ENCODE results near the gene SORBS1. TPM values are rescaled to one million over a fixed set of nuclear protein-coding genes. Genes with fewer than 3 reads are reported as not detected.

SORBS1 gene
- polyA plus RNA-seq, 1 donor from 2014 or later = 39.5 TPM

- peak overlapping the region; percentile 40 for H3K4me3 ChIP-seq (ENCODE audit: low read length)
- H3K79me2 ChIP-seq (replicated peaks; ENCODE audit: insufficient read depth, low read length) = no peaks in the 10 kb centered on the region
- no peaks in the 10 kb centered on the region for H3K36me3 ChIP-seq (ENCODE audit: insufficient read depth, low read length)
- H3K9me2 ChIP-seq (ENCODE audit: insufficient read depth, low read length) = no peaks in the 10 kb centered on the region
- no peak overlapping the region for H3K27ac ChIP-seq (ENCODE audit: low read length)
- no peaks in the 10 kb centered on the region for H3F3A ChIP-seq (ENCODE audit: insufficient read depth, low read length, poor library complexity, severe bottlenecking)
- no peak for TF ChIP-seq RAD21 (conservative IDR thresholded peaks at IDR 0.05)
- no peak for TF ChIP-seq TAF1 (IDR thresholded peaks at IDR 0.05; ENCODE audit: low read depth)
- no peak for TF ChIP-seq POLR2AphosphoS5 (IDR thresholded peaks at IDR 0.05)
- TF ChIP-seq CTCF (IDR thresholded peaks at IDR 0.05; ENCODE audit: poor library complexity, severe bottlenecking) = no peak
- no peak for TF ChIP-seq SMC3 (conservative IDR thresholded peaks at IDR 0.05; ENCODE audit: poor library complexity)
- no peak for TF ChIP-seq EP300 (conservative IDR thresholded peaks at IDR 0.05; ENCODE audit: poor library complexity, severe bottlenecking)
- no peak for TF ChIP-seq EZH2 (IDR thresholded peaks at IDR 0.05; ENCODE audit: borderline replicate concordance, insufficient read depth, low read length, poor library complexity, severe bottlenecking)
- no peak for TF ChIP-seq MXI1 (conservative IDR thresholded peaks at IDR 0.05; ENCODE audit: poor library complexity, severe bottlenecking)
- no peak overlapping the region for H3K9ac ChIP-seq (ENCODE audit: low read length)
- no peaks in the 10 kb centered on the region for H3K9me3 ChIP-seq (ENCODE audit: low read length)
- H4K20me1 ChIP-seq (ENCODE audit: insufficient read depth) = no peaks in the 10 kb centered on the region
- peaks cover 42% of the 10 kb centered on the region for H3K27me3 ChIP-seq (ENCODE audit: insufficient read depth, low read depth, low read length)
- H3K4me2 ChIP-seq (ENCODE audit: low read length) = no peak overlapping the region
- no peak overlapping the region for H2AFZ ChIP-seq (ENCODE audit: low read depth, low read length)
Measured at GRCh38 chr10:95291365-95292039, 269.7 kb downstream of the SORBS1 start.

GRCh38 chr10:95290461-95291364 lies 270.5 kb downstream of the SORBS1 start, which contains the start of gene PDLIM1:
TSS of gene PDLIM1 (minus strand) at chr10:95291003. CDS start at chr10:95290915, 88 bp downstream.
- no peak within 1 kb of the TSS for H2AFZ ChIP-seq (ENCODE audit: low read depth, low read length)
- H3K27ac ChIP-seq (ENCODE audit: low read length) = no peak within 1 kb of the TSS
- peak; percentile 30 for TF ChIP-seq MXI1 (conservative IDR thresholded peaks at IDR 0.05; ENCODE audit: poor library complexity, severe bottlenecking)
- TF ChIP-seq EP300 (conservative IDR thresholded peaks at IDR 0.05; ENCODE audit: poor library complexity, severe bottlenecking) = no peak
- TF ChIP-seq CTCF (IDR thresholded peaks at IDR 0.05; ENCODE audit: poor library complexity, severe bottlenecking) = peak; percentile 48
- no peak for TF ChIP-seq RAD21 (conservative IDR thresholded peaks at IDR 0.05)
- peak; percentile 7 for TF ChIP-seq POLR2AphosphoS5 (IDR thresholded peaks at IDR 0.05)
- TF ChIP-seq EZH2 (IDR thresholded peaks at IDR 0.05; ENCODE audit: borderline replicate concordance, insufficient read depth, low read length, poor library complexity, severe bottlenecking) = no peak
- TF ChIP-seq REST (IDR thresholded peaks at IDR 0.05; ENCODE audit: borderline replicate concordance) = no peak
- TF ChIP-seq SMC3 (conservative IDR thresholded peaks at IDR 0.05; ENCODE audit: poor library complexity) = no peak
- no peak for TF ChIP-seq TAF1 (IDR thresholded peaks at IDR 0.05; ENCODE audit: low read depth)
- no peaks in the 10 kb centered on the region for H4K20me1 ChIP-seq (ENCODE audit: insufficient read depth)
- H3K9ac ChIP-seq (ENCODE audit: low read length) = peak within 1 kb of the TSS; percentile 48
- no peak within 1 kb of the TSS for H3K4me2 ChIP-seq (ENCODE audit: low read length)
- H3K9me3 ChIP-seq (ENCODE audit: low read length) = no peaks in the 10 kb centered on the region
- H3K9me2 ChIP-seq (ENCODE audit: insufficient read depth, low read length) = no peaks in the 10 kb centered on the region
- no peaks in the 10 kb centered on the region for H3K79me2 ChIP-seq (replicated peaks; ENCODE audit: insufficient read depth, low read length)
- H3F3A ChIP-seq (ENCODE audit: insufficient read depth, low read length, poor library complexity, severe bottlenecking) = no peaks in the 10 kb centered on the region
- peaks cover 39% of the 10 kb centered on the region for H3K27me3 ChIP-seq (ENCODE audit: insufficient read depth, low read depth, low read length)
- H3K36me3 ChIP-seq (ENCODE audit: insufficient read depth, low read length) = no peaks in the 10 kb centered on the region
- H3K4me3 ChIP-seq (ENCODE audit: low read length) = peak within 1 kb of the TSS; percentile 72

All from neural cell (in vitro differentiated cells).